ENCODE results near the gene MORN4. TPM values are rescaled to one million over a fixed set of nuclear protein-coding genes. Genes with fewer than 3 reads are reported as not detected.
A peak's percentile ranks its signal among the peaks of the same experiment; 100 is the strongest.
"Not testable (repeated sequence)": the region's sequence is repeated elsewhere in the genome, so short reads cannot be mapped to it uniquely, and the experiment has no call there.

MORN4 gene
- total RNA-seq, 1 donor from 2014 or later = 2.3 TPM

DNA sequence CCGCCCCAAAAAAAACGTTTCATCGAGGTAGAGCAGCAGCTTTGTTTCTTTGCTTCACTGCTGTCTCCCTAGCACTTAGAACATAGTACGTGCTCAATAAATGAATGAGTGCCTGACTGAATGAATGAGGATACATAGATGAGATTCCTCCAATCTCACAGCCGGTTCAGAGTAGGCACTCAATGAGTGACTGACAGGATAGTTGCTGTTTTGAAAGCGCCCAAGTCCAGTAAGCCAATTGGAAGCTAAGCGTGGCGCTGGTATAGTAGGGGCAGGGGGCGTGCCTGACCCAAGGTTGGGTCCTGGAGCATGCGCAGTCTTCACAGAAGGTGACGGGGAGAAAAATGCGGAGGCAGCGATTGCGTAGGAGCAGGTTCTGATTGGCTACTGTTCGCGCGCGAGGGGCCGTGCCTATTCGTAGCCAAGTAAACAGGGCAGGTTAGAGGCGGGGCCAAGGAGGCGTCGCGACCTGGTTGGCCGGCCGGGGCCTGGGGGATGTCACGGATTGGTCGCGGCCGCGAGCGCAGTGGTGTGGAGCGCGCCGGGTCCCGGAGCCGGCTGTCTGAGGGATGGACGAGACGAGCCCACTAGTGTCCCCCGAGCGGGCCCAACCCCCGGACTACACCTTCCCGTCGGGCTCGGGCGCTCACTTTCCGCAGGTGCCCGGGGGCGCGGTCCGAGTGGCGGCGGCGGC, 7.0 kb upstream of the MORN4 start, which contains the start of gene PI4K2A:
Gene PI4K2A (plus strand): TSS at position 498 of the 694 bp plus-strand sequence. CDS start 72 bp downstream, at position 570.
- Histone ChIP-seq H3K4me1 (peaks cover 0 to 13% of the 10 kb centered on the region in 2 donors), H3K27ac (peak within 1 kb of the TSS; percentile 80 to 93), H3K9me3 (no peaks in the 10 kb centered on the region), H3K4me3 (peak within 1 kb of the TSS; percentile 87 to 96), H3K36me3 (peaks cover 10 to 16% of the 10 kb centered on the region in 2 donors), H3K27me3 (no peaks in the 10 kb centered on the region)
- DNase-seq (ENCODE audit: low spot score in 2 of 2) = peak; percentile 97 to 99
- intact Hi-C loops (cut with DNase I) = loop anchor here (1.0 to 10.0 kb wide), 3 partner anchors 46 to 616 kb away; partner anchors contain the start of gene AVPI1
- TF ChIP-seq, protein P1, sequence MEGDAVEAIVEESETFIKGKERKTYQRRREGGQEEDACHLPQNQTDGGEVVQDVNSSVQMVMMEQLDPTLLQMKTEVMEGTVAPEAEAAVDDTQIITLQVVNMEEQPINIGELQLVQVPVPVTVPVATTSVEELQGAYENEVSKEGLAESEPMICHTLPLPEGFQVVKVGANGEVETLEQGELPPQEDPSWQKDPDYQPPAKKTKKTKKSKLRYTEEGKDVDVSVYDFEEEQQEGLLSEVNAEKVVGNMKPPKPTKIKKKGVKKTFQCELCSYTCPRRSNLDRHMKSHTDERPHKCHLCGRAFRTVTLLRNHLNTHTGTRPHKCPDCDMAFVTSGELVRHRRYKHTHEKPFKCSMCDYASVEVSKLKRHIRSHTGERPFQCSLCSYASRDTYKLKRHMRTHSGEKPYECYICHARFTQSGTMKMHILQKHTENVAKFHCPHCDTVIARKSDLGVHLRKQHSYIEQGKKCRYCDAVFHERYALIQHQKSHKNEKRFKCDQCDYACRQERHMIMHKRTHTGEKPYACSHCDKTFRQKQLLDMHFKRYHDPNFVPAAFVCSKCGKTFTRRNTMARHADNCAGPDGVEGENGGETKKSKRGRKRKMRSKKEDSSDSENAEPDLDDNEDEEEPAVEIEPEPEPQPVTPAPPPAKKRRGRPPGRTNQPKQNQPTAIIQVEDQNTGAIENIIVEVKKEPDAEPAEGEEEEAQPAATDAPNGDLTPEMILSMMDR (IDR thresholded peaks at IDR 0.05) = no peak

DNA sequence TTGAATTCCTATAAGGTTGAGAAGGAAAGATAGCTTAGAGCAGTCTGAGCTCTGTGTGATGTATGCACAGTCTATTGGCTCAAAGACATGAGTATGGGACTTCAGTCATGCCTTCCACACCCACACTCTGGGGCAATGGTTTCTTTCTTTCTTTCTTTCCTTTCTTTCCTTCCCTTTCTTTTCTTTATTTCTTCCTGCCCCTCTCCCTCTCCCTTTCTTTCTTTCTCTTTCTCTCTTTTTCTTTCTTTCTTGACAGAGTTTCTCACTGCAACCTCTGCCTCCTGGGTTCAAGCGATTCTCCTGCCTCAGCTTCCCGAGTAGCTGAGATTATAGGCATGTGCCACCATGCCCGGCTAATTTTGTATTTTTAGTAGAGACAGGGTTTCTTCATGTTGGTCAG, 5.8 kb upstream of the MORN4 start:
- intact Hi-C loops (cut with DNase I); H3K27me3 ChIP-seq; H3K4me3 ChIP-seq; H3K9me3 ChIP-seq; H3K36me3 ChIP-seq; DNase-seq (ENCODE audit: low spot score in 2 of 2); H3K27ac ChIP-seq: not testable (repeated sequence)
- peaks cover 0 to 13% of the 10 kb centered on the region in 2 donors for H3K4me1 ChIP-seq

DNA sequence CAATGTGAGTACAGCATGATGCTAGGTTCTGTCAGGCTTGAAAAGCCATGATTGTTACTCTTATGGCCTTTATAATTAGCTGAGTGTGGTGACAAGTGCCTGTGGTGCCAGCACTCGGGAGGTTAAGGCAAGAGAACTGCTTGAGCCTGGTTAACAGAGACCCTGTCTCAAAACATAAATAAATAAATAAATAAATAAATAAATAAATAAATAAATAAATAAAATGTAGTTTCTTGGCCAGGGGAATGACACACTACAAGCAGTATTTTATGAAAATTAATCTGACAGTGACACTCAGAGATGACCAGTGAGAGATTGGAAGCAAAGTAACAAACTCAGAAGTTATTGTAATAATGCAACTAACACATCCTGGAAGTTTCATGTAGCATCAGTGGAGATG, 2.3 kb upstream of the MORN4 start:
- DNase-seq (ENCODE audit: low spot score in 2 of 2) = no peak
- no peaks in the 10 kb centered on the region for H3K36me3 ChIP-seq
- no peaks in the 10 kb centered on the region for H3K27me3 ChIP-seq
- intact Hi-C loops (cut with DNase I) = no loop called here
- H3K27ac ChIP-seq = no peak overlapping the region
- no peaks in the 10 kb centered on the region for H3K9me3 ChIP-seq
- H3K4me3 ChIP-seq = no peak overlapping the region
- TF ChIP-seq, protein P1 (IDR thresholded peaks at IDR 0.05) = no peak
- peaks cover 0 to 3% of the 10 kb centered on the region in 2 donors for H3K4me1 ChIP-seq

DNA sequence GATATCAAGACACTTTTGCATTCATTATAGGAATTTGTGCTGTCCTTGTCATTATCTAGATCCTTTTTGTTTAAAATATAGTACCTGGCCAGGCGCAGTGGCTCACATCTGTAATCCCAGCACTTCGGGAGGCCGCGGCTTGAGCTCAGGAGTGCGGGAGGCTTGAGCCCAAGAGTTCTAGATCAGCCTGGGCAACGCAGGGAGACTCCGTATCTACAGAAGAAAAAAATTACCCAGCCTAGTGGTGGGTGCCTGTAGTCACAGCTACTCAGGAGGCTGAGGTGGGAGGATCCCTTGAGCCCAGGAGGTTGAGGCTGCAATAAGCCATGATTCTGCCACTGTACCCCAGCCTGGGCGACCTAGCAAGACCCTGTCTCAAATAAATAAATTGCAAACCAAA, 621 bp upstream of the MORN4 start:
- H3K9me3 ChIP-seq = no peaks in the 10 kb centered on the region
- no peak overlapping the region for H3K27ac ChIP-seq
- intact Hi-C loops (cut with DNase I) = loop anchor here (1.0 to 5.0 kb wide), 2 partner anchors 136 to 207 kb away; partner anchors contain the start of genes MMS19, PGAM1 and UBTD1
- TF ChIP-seq, protein P1 (IDR thresholded peaks at IDR 0.05) = no peak
- peaks cover 0 to 3% of the 10 kb centered on the region in 2 donors for H3K4me1 ChIP-seq
- DNase-seq (ENCODE audit: low spot score in 2 of 2) = no peak
- H3K27me3 ChIP-seq = no peaks in the 10 kb centered on the region
- H3K4me3 ChIP-seq = peak overlapping the region; percentile 73 to 74
- H3K36me3 ChIP-seq = no peaks in the 10 kb centered on the region

DNA sequence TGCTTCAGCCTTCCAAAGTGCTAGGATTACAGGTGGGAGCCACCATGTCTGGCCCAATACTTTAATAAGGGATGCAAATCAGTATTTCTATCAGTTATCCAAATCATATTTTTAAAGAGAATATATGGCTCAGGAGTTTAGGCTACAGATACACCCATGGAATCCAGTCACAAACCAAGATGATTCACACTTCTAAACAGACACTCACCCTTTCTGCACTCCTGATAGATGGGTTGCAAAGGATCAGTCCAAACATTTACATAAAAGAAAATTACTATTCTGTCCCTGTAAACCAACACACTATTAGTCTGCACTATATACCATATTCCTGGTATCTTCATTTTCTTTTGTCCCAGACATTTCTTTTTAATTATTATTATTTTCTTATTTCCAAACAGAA, 2.2 kb downstream of the MORN4 start:
- Histone ChIP-seq H3K9me3 (no peaks in the 10 kb centered on the region), H3K4me3 (no peak overlapping the region), H3K27ac (no peak overlapping the region), H3K36me3 (no peaks in the 10 kb centered on the region), H3K27me3 (no peaks in the 10 kb centered on the region), H3K4me1 (peaks cover 0 to 3% of the 10 kb centered on the region in 2 donors)
- intact Hi-C loops (cut with DNase I) = loop anchor here (5.0 kb wide), 1 partner anchor 204 kb away; the partner anchor contains the start of gene PGAM1
- TF ChIP-seq, protein P1 (IDR thresholded peaks at IDR 0.05) = no peak
- DNase-seq (ENCODE audit: low spot score in 2 of 2) = no peak

DNA sequence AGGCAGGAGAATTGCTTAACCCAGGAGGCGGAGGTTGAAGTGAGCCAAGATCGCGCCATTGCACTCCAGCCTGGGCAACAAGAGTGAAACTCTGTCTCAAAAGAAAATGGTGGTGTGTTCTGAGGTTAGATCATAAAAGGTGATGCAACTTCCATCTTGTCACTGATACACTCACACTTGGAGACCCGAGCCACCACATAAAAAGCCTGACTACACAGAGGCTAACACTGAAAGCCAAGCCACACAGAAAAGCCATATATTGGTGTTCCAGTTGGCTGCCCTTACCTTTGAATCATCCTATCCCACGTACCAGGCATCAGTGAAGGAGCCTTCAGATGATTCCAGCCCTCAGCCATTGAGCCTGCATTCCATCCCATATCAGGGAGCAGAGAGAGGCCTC, 4.0 kb downstream of the MORN4 start:
- no peak for DNase-seq (ENCODE audit: low spot score in 2 of 2)
- Histone ChIP-seq H3K4me1 (peaks cover 0 to 3% of the 10 kb centered on the region in 2 donors), H3K9me3 (no peaks in the 10 kb centered on the region), H3K27me3 (no peaks in the 10 kb centered on the region), H3K4me3 (no peak overlapping the region), H3K27ac (no peak overlapping the region), H3K36me3 (no peaks in the 10 kb centered on the region)
- TF ChIP-seq, protein P1 (IDR thresholded peaks at IDR 0.05) = no peak
- intact Hi-C loops (cut with DNase I) = no loop called here
